Measurements from ENCODE around the gene KEL. TPM values are rescaled to one million over a fixed set of nuclear protein-coding genes. Genes with fewer than 3 reads are reported as not detected.

KEL gene
- total and polyA plus RNA-seq, 4 donors: 0.18 to 81.0 (median 0.36) TPM

- Histone ChIP-seq H3K4me3 (ENCODE audit: low read depth in 1 of 3, low read length in 3 of 3) (peak overlapping the region; percentile 7 to 57 (median 28)), H3K27me3 (ENCODE audit: control insufficient read depth in 4 of 4, insufficient read depth in 4 of 4, low read length in 3 of 4) (no peaks in the 10 kb centered on the region), H3K4me1 (ENCODE audit: control insufficient read depth in 4 of 4, insufficient read depth in 4 of 4, low read length in 3 of 4) (peaks cover 2 to 9% (median 3%) of the 10 kb centered on the region in 4 donors), H3K27ac (ENCODE audit: low read depth in 1 of 2, low read length in 2 of 2) (no peak overlapping the region), H3K36me3 (ENCODE audit: control insufficient read depth in 4 of 4, insufficient read depth in 3 of 4, low read depth in 1 of 4, low read length in 3 of 4) (no peaks in the 10 kb centered on the region), H3K9ac (ENCODE audit: low read depth in 1 of 2, low read length in 2 of 2) (no peak overlapping the region), H3K9me3 (ENCODE audit: control insufficient read depth in 4 of 4, low read length in 3 of 4) (peaks cover 0 to 5% (median 0%) of the 10 kb centered on the region in 4 donors)
- TF ChIP-seq, protein P1, sequence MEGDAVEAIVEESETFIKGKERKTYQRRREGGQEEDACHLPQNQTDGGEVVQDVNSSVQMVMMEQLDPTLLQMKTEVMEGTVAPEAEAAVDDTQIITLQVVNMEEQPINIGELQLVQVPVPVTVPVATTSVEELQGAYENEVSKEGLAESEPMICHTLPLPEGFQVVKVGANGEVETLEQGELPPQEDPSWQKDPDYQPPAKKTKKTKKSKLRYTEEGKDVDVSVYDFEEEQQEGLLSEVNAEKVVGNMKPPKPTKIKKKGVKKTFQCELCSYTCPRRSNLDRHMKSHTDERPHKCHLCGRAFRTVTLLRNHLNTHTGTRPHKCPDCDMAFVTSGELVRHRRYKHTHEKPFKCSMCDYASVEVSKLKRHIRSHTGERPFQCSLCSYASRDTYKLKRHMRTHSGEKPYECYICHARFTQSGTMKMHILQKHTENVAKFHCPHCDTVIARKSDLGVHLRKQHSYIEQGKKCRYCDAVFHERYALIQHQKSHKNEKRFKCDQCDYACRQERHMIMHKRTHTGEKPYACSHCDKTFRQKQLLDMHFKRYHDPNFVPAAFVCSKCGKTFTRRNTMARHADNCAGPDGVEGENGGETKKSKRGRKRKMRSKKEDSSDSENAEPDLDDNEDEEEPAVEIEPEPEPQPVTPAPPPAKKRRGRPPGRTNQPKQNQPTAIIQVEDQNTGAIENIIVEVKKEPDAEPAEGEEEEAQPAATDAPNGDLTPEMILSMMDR (IDR thresholded peaks at IDR 0.05; ENCODE audit: low read depth, low read length, missing input control): peak; percentile 72
- TF ChIP-seq HNF4A (conservative IDR thresholded peaks at IDR 0.05) (no peak), JUND (IDR thresholded peaks at IDR 0.05) (no peak), FOXA2 (IDR thresholded peaks at IDR 0.05) (no peak), NR2F2 (IDR thresholded peaks at IDR 0.05) (no peak), MAX (IDR thresholded peaks at IDR 0.05) (no peak), GABPA (IDR thresholded peaks at IDR 0.05 in 1 of 2, conservative IDR thresholded peaks at IDR 0.05 in 1 of 2) (no peak), RAD21 (IDR thresholded peaks at IDR 0.05) (peak; percentile 84 to 87), YY1 (IDR thresholded peaks at IDR 0.05) (peak; percentile 96), TAF1 (conservative IDR thresholded peaks at IDR 0.05) (no peak)
- TF ChIP-seq, protein P2, sequence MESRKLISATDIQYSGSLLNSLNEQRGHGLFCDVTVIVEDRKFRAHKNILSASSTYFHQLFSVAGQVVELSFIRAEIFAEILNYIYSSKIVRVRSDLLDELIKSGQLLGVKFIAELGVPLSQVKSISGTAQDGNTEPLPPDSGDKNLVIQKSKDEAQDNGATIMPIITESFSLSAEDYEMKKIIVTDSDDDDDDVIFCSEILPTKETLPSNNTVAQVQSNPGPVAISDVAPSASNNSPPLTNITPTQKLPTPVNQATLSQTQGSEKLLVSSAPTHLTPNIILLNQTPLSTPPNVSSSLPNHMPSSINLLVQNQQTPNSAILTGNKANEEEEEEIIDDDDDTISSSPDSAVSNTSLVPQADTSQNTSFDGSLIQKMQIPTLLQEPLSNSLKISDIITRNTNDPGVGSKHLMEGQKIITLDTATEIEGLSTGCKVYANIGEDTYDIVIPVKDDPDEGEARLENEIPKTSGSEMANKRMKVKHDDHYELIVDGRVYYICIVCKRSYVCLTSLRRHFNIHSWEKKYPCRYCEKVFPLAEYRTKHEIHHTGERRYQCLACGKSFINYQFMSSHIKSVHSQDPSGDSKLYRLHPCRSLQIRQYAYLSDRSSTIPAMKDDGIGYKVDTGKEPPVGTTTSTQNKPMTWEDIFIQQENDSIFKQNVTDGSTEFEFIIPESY (IDR thresholded peaks at IDR 0.05): no peak
- TF ChIP-seq, protein P3, sequence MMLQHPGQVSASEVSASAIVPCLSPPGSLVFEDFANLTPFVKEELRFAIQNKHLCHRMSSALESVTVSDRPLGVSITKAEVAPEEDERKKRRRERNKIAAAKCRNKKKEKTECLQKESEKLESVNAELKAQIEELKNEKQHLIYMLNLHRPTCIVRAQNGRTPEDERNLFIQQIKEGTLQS (IDR thresholded peaks at IDR 0.05): no peak
- WGBS: 33% methylated on average over 6 of the region's 6 CpGs
- DNase-seq (ENCODE audit: low spot score): no peak
These were observed 41.4 kb upstream of the KEL start for GRCh38 chr7:143003393-143004051.

DNA sequence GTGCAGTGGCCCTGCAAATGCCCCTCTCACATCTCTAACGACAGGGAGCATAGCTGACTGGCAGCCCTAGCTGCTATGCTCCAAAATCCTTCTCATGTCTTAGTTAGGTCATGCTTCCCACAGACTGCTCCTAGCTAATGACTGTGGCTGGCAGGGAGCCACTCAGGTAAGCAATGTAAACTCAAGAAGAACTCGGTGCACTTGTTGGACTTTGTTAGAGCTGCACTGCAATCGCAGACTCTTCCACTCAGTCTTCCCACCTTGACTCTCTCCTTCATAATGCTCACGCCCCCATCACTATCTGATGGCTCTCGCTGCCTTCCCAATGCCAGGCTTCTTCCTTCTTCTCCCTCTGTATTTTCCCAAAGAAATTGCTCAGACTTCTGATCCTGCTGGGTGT is 40.7 kb upstream of the KEL start:
- Histone ChIP-seq H3K36me3 (ENCODE audit: control insufficient read depth in 4 of 4, insufficient read depth in 3 of 4, low read depth in 1 of 4, low read length in 3 of 4) (no peaks in the 10 kb centered on the region), H3K4me1 (ENCODE audit: control insufficient read depth in 4 of 4, insufficient read depth in 4 of 4, low read length in 3 of 4) (peaks cover 2 to 7% (median 3%) of the 10 kb centered on the region in 4 donors), H3K9ac (ENCODE audit: low read depth in 1 of 2, low read length in 2 of 2) (no peak overlapping the region), H3K27ac (ENCODE audit: low read depth in 1 of 2, low read length in 2 of 2) (no peak overlapping the region), H3K4me3 (ENCODE audit: low read depth in 1 of 3, low read length in 3 of 3) (peak overlapping the region in 2 of 3 donors; percentile 28 to 57), H3K9me3 (ENCODE audit: control insufficient read depth in 4 of 4, low read length in 3 of 4) (peaks cover 0 to 5% (median 0%) of the 10 kb centered on the region in 4 donors), H3K27me3 (ENCODE audit: control insufficient read depth in 4 of 4, insufficient read depth in 4 of 4, low read length in 3 of 4) (no peaks in the 10 kb centered on the region)
- TF ChIP-seq REST (IDR thresholded peaks at IDR 0.05): no peak
- TF ChIP-seq, protein P2 (IDR thresholded peaks at IDR 0.05): no peak
- TF ChIP-seq FOXA2 (IDR thresholded peaks at IDR 0.05): no peak
- no peak for TF ChIP-seq RXRA (IDR thresholded peaks at IDR 0.05)
- no peak for TF ChIP-seq RAD21 (IDR thresholded peaks at IDR 0.05)
- TF ChIP-seq FOXA1 (IDR thresholded peaks at IDR 0.05): no peak
- no peak for TF ChIP-seq GABPA (IDR thresholded peaks at IDR 0.05 in 1 of 2, conservative IDR thresholded peaks at IDR 0.05 in 1 of 2)
- TF ChIP-seq TAF1 (conservative IDR thresholded peaks at IDR 0.05): no peak
- TF ChIP-seq, protein P3 (IDR thresholded peaks at IDR 0.05): no peak
- 63% methylated on average over 5 of the region's 5 CpGs for WGBS
- DNase-seq (ENCODE audit: low spot score): no peak

Measured in liver (tissue), 9 donors.